HG03064 (cell line): Measurements from ENCODE around the gene SSTR4.
"Not testable (repeated sequence)": the region's sequence is repeated elsewhere in the genome, so short reads cannot be mapped to it uniquely, and the experiment has no call there.

ENCODE experiments used
- ATAC-seq: cut with Tn5 transposase; IDR thresholded peaks from one replicate; pipeline ENCODE4 v1.9.1; 2021; ENCODE audit warnings: low read depth; ENCODE audit not compliant: unreplicated experiment

SSTR4 gene, protein sequence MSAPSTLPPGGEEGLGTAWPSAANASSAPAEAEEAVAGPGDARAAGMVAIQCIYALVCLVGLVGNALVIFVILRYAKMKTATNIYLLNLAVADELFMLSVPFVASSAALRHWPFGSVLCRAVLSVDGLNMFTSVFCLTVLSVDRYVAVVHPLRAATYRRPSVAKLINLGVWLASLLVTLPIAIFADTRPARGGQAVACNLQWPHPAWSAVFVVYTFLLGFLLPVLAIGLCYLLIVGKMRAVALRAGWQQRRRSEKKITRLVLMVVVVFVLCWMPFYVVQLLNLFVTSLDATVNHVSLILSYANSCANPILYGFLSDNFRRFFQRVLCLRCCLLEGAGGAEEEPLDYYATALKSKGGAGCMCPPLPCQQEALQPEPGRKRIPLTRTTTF

GRCh38 chr20:23034721-23035671 lies at the start of gene SSTR4:
Gene SSTR4 (plus strand): TSS chr20:23035312. CDS start chr20:23035484, 172 bp downstream.
- ATAC-seq: no peak

DNA sequence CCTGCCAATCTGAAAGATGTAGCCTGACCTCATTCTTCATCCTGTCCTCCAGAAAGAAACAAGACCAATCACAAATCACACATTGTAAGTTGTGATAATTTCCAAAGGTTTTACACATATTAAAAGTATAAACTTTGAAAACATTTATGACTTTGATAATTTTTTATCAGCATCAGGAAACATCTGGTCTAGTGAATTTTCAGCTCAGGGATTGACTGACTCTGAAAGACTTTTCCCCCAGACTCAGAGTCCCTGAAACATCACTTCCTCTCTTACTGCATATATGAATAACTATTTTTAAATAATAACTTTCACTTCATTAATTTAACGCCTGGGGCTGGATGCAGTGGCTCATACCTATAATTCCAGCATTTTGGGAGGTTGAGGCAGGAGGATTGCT lies 48.5 kb upstream of the SSTR4 start:
- no peak for ATAC-seq

DNA sequence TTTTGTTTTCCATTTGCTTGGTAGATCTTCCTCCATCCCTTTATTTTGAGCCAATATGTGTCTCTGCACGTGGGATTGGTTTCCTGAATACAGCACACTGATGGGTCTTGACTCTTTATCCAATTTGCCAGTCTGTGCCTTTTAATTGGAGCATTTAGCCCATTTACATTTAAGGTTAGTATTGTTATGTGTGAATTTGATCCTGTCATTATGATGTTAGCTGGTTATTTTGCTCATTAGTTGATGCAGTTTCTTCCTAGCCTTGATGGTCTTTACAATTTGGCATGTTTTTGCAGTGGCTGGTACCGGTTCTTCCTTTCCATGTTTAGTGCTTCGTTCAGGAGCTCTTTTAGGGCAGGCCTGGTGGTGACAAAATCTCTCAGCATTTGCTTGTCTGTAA lies 43.7 kb upstream of the SSTR4 start:
- not testable (repeated sequence) for ATAC-seq

GRCh38 chr20:22993823-22994222 lies 41.3 kb upstream of the SSTR4 start:
- no peak for ATAC-seq

- no peak for ATAC-seq
These were observed 39.2 kb upstream of the SSTR4 start for GRCh38 chr20:22995923-22996322.

DNA sequence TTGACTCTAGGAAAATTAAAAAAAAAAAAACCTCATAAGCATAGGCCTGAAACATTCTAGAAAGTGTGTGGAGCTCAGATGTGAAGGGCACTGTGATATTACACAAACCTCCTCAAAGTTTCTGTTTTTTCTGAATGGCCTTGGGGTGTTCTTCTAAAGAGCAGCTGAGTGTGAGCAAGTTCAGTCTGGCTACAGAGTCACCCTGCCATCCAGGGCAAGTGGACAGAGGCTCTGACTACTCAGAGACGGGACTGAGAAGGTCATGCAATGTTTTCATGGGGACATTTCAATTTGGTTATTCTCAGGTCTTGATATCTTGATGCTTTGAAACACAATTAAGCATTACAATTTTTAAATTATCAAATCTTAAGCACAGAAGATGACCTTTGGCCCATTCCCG lies 36.6 kb upstream of the SSTR4 start:
- ATAC-seq: no peak

DNA sequence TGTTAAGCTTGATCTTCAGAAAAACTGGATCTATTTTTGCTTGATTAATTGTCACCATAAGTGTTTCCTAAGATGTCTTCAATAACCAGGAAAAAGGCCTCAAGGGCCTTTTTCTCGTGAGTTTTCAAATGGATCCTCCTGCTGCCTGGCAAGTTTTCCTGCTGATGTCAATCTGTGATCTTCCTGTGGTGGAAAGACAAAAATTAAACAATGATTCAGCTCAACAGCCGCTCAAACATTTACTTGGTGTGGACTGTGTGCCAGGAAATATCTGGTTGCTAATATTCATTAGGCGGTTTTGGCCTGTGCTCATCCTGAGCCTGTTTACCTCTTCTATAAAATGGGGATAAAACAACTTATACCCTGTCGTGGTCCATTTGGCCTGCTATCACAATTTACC lies 35.4 kb upstream of the SSTR4 start:
- ATAC-seq: no peak

GRCh38 chr20:23000232-23000947 lies 34.7 kb upstream of the SSTR4 start:
- ATAC-seq: no peak

DNA sequence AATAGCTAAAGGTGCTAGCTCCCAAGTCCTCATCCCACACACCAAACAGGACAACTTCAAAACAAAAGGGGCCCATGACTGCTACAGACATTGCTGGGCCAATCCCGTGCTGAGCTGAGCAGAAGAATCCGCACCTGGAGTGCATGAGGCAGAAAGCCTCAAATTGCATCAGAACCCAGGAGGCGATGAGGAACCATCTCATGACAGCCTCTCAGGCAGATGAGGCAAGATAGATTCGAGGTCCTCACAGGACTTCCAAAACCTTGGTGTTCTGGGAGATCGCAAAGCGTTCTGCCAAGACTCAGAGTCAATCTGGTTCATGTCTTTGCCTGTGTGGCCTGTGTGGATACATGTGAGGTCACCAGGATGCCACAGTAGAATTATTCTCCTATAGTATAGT lies 32.8 kb upstream of the SSTR4 start:
- no peak for ATAC-seq

DNA sequence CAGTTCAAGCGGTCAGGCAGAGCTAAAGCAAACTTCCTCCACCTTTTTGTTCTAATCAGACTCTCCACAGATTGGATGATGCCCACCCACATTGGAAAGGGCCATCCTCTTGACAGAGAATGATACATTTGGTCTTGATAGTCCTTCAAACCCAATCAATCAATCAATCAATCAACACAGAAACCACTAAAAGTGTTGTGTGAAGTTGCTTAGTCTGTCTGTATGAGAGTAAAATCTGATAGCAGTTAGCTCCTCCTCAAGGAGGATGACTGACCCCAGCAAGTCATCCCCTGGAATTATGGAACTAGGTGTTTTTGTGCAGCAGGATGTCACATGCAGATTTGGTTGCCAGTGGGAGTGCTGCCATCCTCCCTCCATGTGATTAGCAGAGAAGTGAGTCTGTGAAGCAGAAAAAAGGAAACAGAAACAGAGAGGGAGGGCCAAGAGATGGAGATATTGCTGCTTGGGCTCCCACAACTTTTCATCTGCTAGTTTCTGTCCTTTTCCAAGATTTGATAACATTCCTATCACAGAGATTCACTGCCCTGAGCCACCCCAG lies 32.0 kb upstream of the SSTR4 start:
- ATAC-seq: no peak

GRCh38 chr20:23003881-23004460 lies 31.1 kb upstream of the SSTR4 start:
- no peak for ATAC-seq

GRCh38 chr20:23005776-23006175 lies 29.3 kb upstream of the SSTR4 start:
- no peak for ATAC-seq

DNA sequence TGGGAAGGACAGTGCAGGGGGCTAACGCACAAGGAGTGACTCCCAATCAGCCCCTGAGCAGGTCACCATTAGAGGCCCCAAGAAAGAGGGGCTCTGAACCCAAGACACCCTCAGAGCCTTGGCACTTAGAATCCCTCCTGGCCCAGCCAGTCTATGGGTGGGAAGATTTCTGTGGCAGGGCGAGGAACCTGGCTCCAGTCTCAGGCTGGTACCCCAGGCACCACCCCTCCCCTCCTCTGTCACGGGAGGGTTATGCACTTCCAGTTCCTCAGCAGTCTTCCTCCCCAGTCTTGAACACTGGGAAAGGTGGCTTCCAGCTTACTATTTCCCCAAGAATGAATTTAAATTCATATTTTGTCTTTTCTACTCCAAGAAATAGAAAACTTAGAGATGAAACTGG lies 27.6 kb upstream of the SSTR4 start:
- ATAC-seq: no peak

GRCh38 chr20:23007886-23008655 lies 27.0 kb upstream of the SSTR4 start:
- no peak for ATAC-seq

DNA sequence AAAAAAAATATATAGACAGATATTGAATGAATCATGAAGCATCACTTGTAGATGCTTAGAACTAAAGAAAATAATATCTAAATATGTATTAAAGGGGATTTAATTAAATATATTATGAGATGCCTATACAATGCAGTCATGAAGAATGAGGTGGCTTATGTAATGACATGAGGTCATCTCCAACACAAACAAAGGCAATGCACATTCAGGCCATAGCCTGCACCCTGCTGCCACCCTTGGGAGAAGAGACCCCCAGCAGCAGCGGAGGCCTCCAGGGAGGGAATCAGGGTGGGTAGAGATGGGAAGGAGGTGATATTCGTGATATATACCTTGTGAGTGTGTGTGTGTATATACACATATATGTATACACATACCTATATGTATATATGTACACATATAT lies 26.4 kb upstream of the SSTR4 start:
- ATAC-seq: no peak

GRCh38 chr20:23009636-23010035 lies 25.5 kb upstream of the SSTR4 start:
- ATAC-seq: no peak

DNA sequence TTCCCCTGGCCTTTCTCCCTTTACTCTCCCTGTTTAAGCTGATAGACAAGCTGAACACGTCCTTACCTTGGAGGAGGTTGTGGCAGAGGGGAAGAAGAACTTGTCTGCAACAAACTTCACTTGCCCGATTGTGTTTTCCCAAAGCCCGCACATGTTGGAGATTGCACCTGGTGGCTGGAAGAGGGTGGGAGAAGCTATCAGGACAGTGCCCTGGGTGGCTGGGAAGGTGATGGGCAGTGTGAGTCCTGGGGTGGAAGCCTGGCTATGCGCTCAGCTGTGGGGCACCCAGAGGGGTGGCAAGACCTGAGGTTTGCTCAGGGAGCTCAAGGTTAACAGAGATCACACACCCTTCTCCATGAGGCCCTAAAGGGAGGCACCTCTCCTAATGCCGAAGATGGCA lies 25.0 kb upstream of the SSTR4 start:
- ATAC-seq: no peak

- no peak for ATAC-seq
These were observed 23.9 kb upstream of the SSTR4 start for GRCh38 chr20:23011008-23011721.

- ATAC-seq: no peak
These were observed 21.7 kb upstream of the SSTR4 start for GRCh38 chr20:23013429-23013828.
